HG03066 (cell line): ENCODE results near the gene PPM1D.
"Not testable (repeated sequence)": the region's sequence is repeated elsewhere in the genome, so short reads cannot be mapped to it uniquely, and the experiment has no call there.

Experiments used
- ATAC-seq: cut with Tn5 transposase; IDR thresholded peaks from one replicate; pipeline ENCODE4 v1.9.1; 2021; ENCODE audit warnings: low read depth; ENCODE audit not compliant: unreplicated experiment

Gene PPM1D

GRCh38 chr17:60659156-60659555 lies 59.2 kb downstream of the PPM1D start:
- ATAC-seq: no peak

GRCh38 chr17:60661489-60661888 lies 61.5 kb downstream of the PPM1D start:
- ATAC-seq: no peak

GRCh38 chr17:60664022-60664421 lies 64.0 kb downstream of the PPM1D start:
- no peak for ATAC-seq

- ATAC-seq: no peak
Measured at GRCh38 chr17:60665602-60666001, 65.6 kb downstream of the PPM1D start.

- not testable (repeated sequence) for ATAC-seq
Measured at GRCh38 chr17:60668741-60669140, 68.7 kb downstream of the PPM1D start.

- no peak for ATAC-seq
Measured at GRCh38 chr17:60671482-60671881, 71.5 kb downstream of the PPM1D start.

- ATAC-seq: not testable (repeated sequence)
Measured at GRCh38 chr17:60674637-60675036, 74.6 kb downstream of the PPM1D start.

- ATAC-seq: no peak
Measured at GRCh38 chr17:60675997-60676396, 76.0 kb downstream of the PPM1D start.

- ATAC-seq: no peak
Measured at GRCh38 chr17:60676758-60677307, 76.8 kb downstream of the PPM1D start.

- peak; percentile 97 for ATAC-seq
Measured at GRCh38 chr17:60677308-60678117, 77.5 kb downstream of the PPM1D start, which contains the start of gene BCAS3. Gene BCAS3 (plus strand): TSS chr17:60677851.

GRCh38 chr17:60678118-60678444 lies 78.1 kb downstream of the PPM1D start:
- peak; percentile 1 for ATAC-seq

GRCh38 chr17:60679287-60679686 lies 79.3 kb downstream of the PPM1D start:
- ATAC-seq: no peak

GRCh38 chr17:60680754-60681153 lies 80.8 kb downstream of the PPM1D start:
- ATAC-seq: no peak

GRCh38 chr17:60685437-60685836 lies 85.4 kb downstream of the PPM1D start:
- ATAC-seq: no peak

- no peak for ATAC-seq
Measured at GRCh38 chr17:60695960-60696359, 96.0 kb downstream of the PPM1D start.

- ATAC-seq: no peak
Measured at GRCh38 chr17:60699090-60699489, 99.1 kb downstream of the PPM1D start.

- no peak for ATAC-seq
Measured at GRCh38 chr17:60704170-60704569, 104.2 kb downstream of the PPM1D start.

GRCh38 chr17:60712675-60713074 lies 112.7 kb downstream of the PPM1D start:
- ATAC-seq: no peak

- ATAC-seq: no peak
Measured at GRCh38 chr17:60713608-60714007, 113.6 kb downstream of the PPM1D start.
